SK-N-SH (cell line): ENCODE data around the gene SLC3A2. TPM values are rescaled to one million over a fixed set of nuclear protein-coding genes. Genes with fewer than 3 reads are reported as not detected.

Experiments
- CTCF ChIA-PET: fragments of 300-600, 350-600 bp; formaldehyde crosslinking; extraction: SDS; loops from one replicate; lab custom pipeline; 2021; lab: Yijun Ruan, JAX
- POLR2A ChIA-PET: fragments of 350-600 bp; sonication (Branson Sonifier 250); formaldehyde crosslinking; extraction: SDS; loops from one replicate; lab custom pipeline; 2020; ENCODE audit warnings: antibody characterized with exemption, inconsistent platforms; lab: Yijun Ruan, JAX
- DNase-seq: peaks from one replicate; pipeline ENCODE4 v3.0.0; 2012
- H2AFZ ChIP-seq: fragments of 200-600 bp; sonication (generic); 2 replicates; pipeline ENCODE4 v1.8.1; 2016; ENCODE audit warnings: antibody characterized with exemption, mild to moderate bottlenecking, low read depth
- H3F3A ChIP-seq: fragments of 200-600 bp; sonication (generic); replicated peaks from 2 replicates; pipeline ENCODE3; 2016; ENCODE audit warnings: antibody characterized with exemption, mild to moderate bottlenecking; ENCODE audit not compliant: insufficient read depth
- H3K27ac ChIP-seq, 2 experiments: fragments of 200-500 bp in 1 of 2; fragments of 200-600 bp in 1 of 2; sonication (Bioruptor generic) in 1 of 2; sonication (generic), shearing (Covaris generic) in 1 of 2; 2 replicates each; pipeline versions ENCODE4 v1.5.1 to v1.6.1; 2014 to 2016; ENCODE audit warnings: low read depth in 2 of 2, inconsistent platforms in 1 of 2, low read length in 1 of 2, mild to moderate bottlenecking in 1 of 2, mixed read lengths in 1 of 2
- H3K27me3 ChIP-seq: fragments of 200-600 bp; sonication (generic), shearing (Covaris generic); 2 replicates; pipeline ENCODE4 v1.6.1; 2016; ENCODE audit warnings: mixed run types; ENCODE audit not compliant: insufficient read depth
- H3K36me3 ChIP-seq, 2 experiments: fragments of 200-500 bp in 1 of 2; fragments of 200-600 bp in 1 of 2; sonication (Bioruptor generic) in 1 of 2; sonication (generic) in 1 of 2; replicated peaks in 1 of 2; 2 replicates each; pipeline versions ENCODE3 to v1.5.1; 2014 to 2016; ENCODE audit warnings: low read length in 1 of 2, mild to moderate bottlenecking in 1 of 2; ENCODE audit not compliant: insufficient read depth in 2 of 2, control insufficient read depth in 1 of 2
- H3K4me1 ChIP-seq, 2 experiments: fragments of 200-500 bp in 1 of 2; fragments of 200-600 bp in 1 of 2; sonication (Bioruptor generic) in 1 of 2; sonication (generic), shearing (Covaris generic) in 1 of 2; 2 replicates each; pipeline versions ENCODE4 v1.5.1 to v1.6.1; 2014 to 2016; ENCODE audit warnings: low read depth in 1 of 2, low read length in 1 of 2, mixed run types in 1 of 2; ENCODE audit not compliant: insufficient read depth in 2 of 2, control insufficient read depth in 1 of 2
- H3K4me2 ChIP-seq: fragments of 200-600 bp; sonication (generic), shearing (Covaris generic); 2 replicates; pipeline ENCODE4 v1.6.1; 2017; ENCODE audit warnings: mixed run types
- H3K4me3 ChIP-seq, 2 experiments: fragments of 200-500 bp in 1 of 2; fragments of 200-600 bp in 1 of 2; sonication (Bioruptor generic) in 1 of 2; sonication (generic), shearing (Covaris generic) in 1 of 2; 2 replicates each; pipeline versions ENCODE4 v1.5.1 to v1.8.1; 2014 to 2016; ENCODE audit warnings: low read depth in 2 of 2, inconsistent platforms in 1 of 2, low read length in 1 of 2, mild to moderate bottlenecking in 1 of 2, mixed read lengths in 1 of 2, moderate library complexity in 1 of 2
- H3K79me2 ChIP-seq: fragments of 200-600 bp; sonication (generic); 2 replicates; pipeline ENCODE4 v1.8.1; 2017; ENCODE audit warnings: mild to moderate bottlenecking; ENCODE audit not compliant: insufficient read depth
- H3K9ac ChIP-seq: fragments of 200-600 bp; sonication (generic); 2 replicates; pipeline ENCODE4 v1.6.1; 2017; ENCODE audit warnings: mixed run types
- H3K9me2 ChIP-seq: fragments of 200-600 bp; sonication (generic); 2 replicates; pipeline ENCODE4 v1.6.1; 2017; ENCODE audit warnings: mixed run types
- H3K9me3 ChIP-seq: fragments of 200-600 bp; sonication (generic); 2 replicates; pipeline ENCODE4 v1.6.1; 2017; ENCODE audit warnings: mixed run types, mild to moderate bottlenecking, moderate library complexity
- H4K20me1 ChIP-seq: fragments of 200-600 bp; sonication (generic); 2 replicates; pipeline ENCODE4 v1.6.1; 2017; ENCODE audit warnings: mild to moderate bottlenecking, mixed run types; ENCODE audit not compliant: insufficient read depth
- CHD2 ChIP-seq: fragments of 150-350 bp; IDR thresholded peaks from 2 replicates; pipeline ENCODE4 v1.6.1; 2018; ENCODE audit warnings: low read length; ENCODE audit not compliant: partially characterized antibody
- EP300 ChIP-seq, 2 experiments: IDR thresholded peaks; 2 replicates each; pipeline versions ENCODE4 v1.4.0 to v1.6.1; 2012; ENCODE audit warnings: borderline replicate concordance in 1 of 2, low read depth in 1 of 2, low read length in 1 of 2
- FOXM1 ChIP-seq: IDR thresholded peaks from 2 replicates; pipeline ENCODE4 v1.4.0; 2012; ENCODE audit warnings: low read depth, mild to moderate bottlenecking
- GABPA ChIP-seq: IDR thresholded peaks from 2 replicates; pipeline ENCODE4 v1.4.0; 2012; ENCODE audit warnings: low read depth, mild to moderate bottlenecking
- GATA2 ChIP-seq: sonication (generic); formaldehyde crosslinking; IDR thresholded peaks from 2 replicates; pipeline ENCODE4 v1.5.0; 2020; ENCODE audit warnings: mild to moderate bottlenecking, missing genetic modification reagents
- PBX3 ChIP-seq: IDR thresholded peaks from 2 replicates; pipeline ENCODE4; 2012
- RCOR1 ChIP-seq: fragments of 150-350 bp; IDR thresholded peaks from 2 replicates; pipeline ENCODE4 v1.6.1; 2017; ENCODE audit warnings: antibody characterized with exemption, low read length
- RFX5 ChIP-seq: IDR thresholded peaks from 2 replicates; pipeline ENCODE4 v1.6.1; 2012; ENCODE audit warnings: mild to moderate bottlenecking, improper control_type of control experiment, low read length
- SIN3A ChIP-seq: IDR thresholded peaks from 2 replicates; pipeline ENCODE4 v1.6.1; 2012; ENCODE audit warnings: low read depth, mild to moderate bottlenecking, low read length, moderate library complexity, borderline replicate concordance
- USF1 ChIP-seq: IDR thresholded peaks from 2 replicates; pipeline ENCODE4 v1.4.0; 2012; ENCODE audit warnings: low read depth, borderline replicate concordance
- USF2 ChIP-seq: fragments of 150-350 bp; IDR thresholded peaks from 2 replicates; pipeline ENCODE4 v1.6.1; 2017; ENCODE audit warnings: antibody characterized with exemption, low read length, low read depth, borderline replicate concordance
- YY1 ChIP-seq: IDR thresholded peaks from 2 replicates; pipeline ENCODE4 v1.4.0; 2012; ENCODE audit warnings: low read depth, mild to moderate bottlenecking
- WGBS: methylation state at CpG from one replicate; pipeline ENCODE4 v1.1.6; 2017; ENCODE audit warnings: low lambda C conversion rate; 5-methylcytosine and 5-hydroxymethylcytosine counted together
- polyA plus RNA-seq, 3 experiments: library from polyadenylated mRNA; depleted of rRNA; stranded (reverse); fragments of >200 nt; gene quantifications; 2 replicates each; pipeline ENCODE4 v1.2.3, GENCODE V29; 2012

Gene SLC3A2
- polyA plus RNA-seq, 1 of the 3 experiments (the other 2 are of a cell fraction) = 308 TPM

- H3K79me2 ChIP-seq = no peaks in the 10 kb centered on the region
- no peak overlapping the region for H2AFZ ChIP-seq
- no peaks in the 10 kb centered on the region for H3K36me3 ChIP-seq
- peaks cover 0 to 39% of the 10 kb centered on the region in 2 experiments; a peak in 1 of 4 replicates for H3K4me1 ChIP-seq
- no peak overlapping the region for H3K9ac ChIP-seq
- H3K27me3 ChIP-seq = no peaks in the 10 kb centered on the region
- no peaks in the 10 kb centered on the region for H3K9me2 ChIP-seq
- POLR2A ChIA-PET = interaction anchor here (0.9 to 1.4 kb wide), 2 partner anchors 69 to 107 kb away, joined by 3 to 4 read pairs; no protein-coding TSS in a partner anchor
- TF ChIP-seq YY1 = no peak
- TF ChIP-seq FOXM1 = no peak
- no peak for TF ChIP-seq USF2
- TF ChIP-seq SIN3A = no peak
- TF ChIP-seq USF1 = no peak
- no peak for TF ChIP-seq PBX3
- no peak for TF ChIP-seq RCOR1
- TF ChIP-seq CHD2 = no peak
- TF ChIP-seq EP300 (IDR thresholded peaks at IDR 0.05; ENCODE audit: borderline replicate concordance in 1 of 2, low read depth in 1 of 2, low read length in 1 of 2) = no peak
- no peak for TF ChIP-seq RFX5
- no peak for TF ChIP-seq GABPA
- no peak for TF ChIP-seq GATA2 (CRISPR knock-in tag)
- H3K9me3 ChIP-seq = no peaks in the 10 kb centered on the region
- DNase-seq = no peak
- H3K4me2 ChIP-seq = no peak overlapping the region
- H3K27ac ChIP-seq = peak overlapping the region in 1 of 2 experiments; percentile 77; a peak in 2 of 4 replicates
- CTCF ChIA-PET = interaction anchor here (0.7 to 27.5 kb wide), 16 partner anchors 11 to 301 kb away, joined by 3 to 751 read pairs (median 4); partner anchors contain the start of genes CHRM1, SLC22A8 and SLC3A2
- 72% methylated on average over 8 of the region's 27 CpGs for whole genome bisulfite sequencing
- H3K4me3 ChIP-seq = no peak overlapping the region
- H4K20me1 ChIP-seq = no peaks in the 10 kb centered on the region
- H3F3A ChIP-seq = peaks cover under 1% of the 10 kb centered on the region
These were observed 29.6 kb downstream of the SLC3A2 start for GRCh38 chr11:62910141-62910882.
